ENCODE results near the gene KYNU.

The KYNU gene

GRCh38 chr2:142907653-142908052 lies 30.2 kb downstream of the KYNU start (continued):
- TF ChIP-seq CREB5 (CRISPR knock-in tag; IDR thresholded peaks at IDR 0.05; ENCODE audit: low read depth) = no peak
- no peak for TF ChIP-seq BACH2 (CRISPR knock-in tag; IDR thresholded peaks at IDR 0.05; ENCODE audit: borderline replicate concordance)
- no peak for TF ChIP-seq POU6F1 (CRISPR knock-in tag; IDR thresholded peaks at IDR 0.05; ENCODE audit: borderline replicate concordance, low read depth)
- TF ChIP-seq PPARA (CRISPR knock-in tag; IDR thresholded peaks at IDR 0.05; ENCODE audit: borderline replicate concordance) = no peak

- TF ChIP-seq ESRRG (CRISPR knock-in tag; IDR thresholded peaks at IDR 0.05) = no peak
- TF ChIP-seq ZFP30 (CRISPR knock-in tag; IDR thresholded peaks at IDR 0.05) = no peak
- TF ChIP-seq BACH2 (CRISPR knock-in tag; IDR thresholded peaks at IDR 0.05; ENCODE audit: borderline replicate concordance) = no peak
- no peak for TF ChIP-seq ZFP3 (CRISPR knock-in tag; IDR thresholded peaks at IDR 0.05)
- no peak for TF ChIP-seq ZNF70 (CRISPR knock-in tag; IDR thresholded peaks at IDR 0.05)
- no peak for TF ChIP-seq RARB (CRISPR knock-in tag; IDR thresholded peaks at IDR 0.05)
- no peak for TF ChIP-seq TOX (CRISPR knock-in tag; IDR thresholded peaks at IDR 0.05; ENCODE audit: borderline replicate concordance)
- TF ChIP-seq TCF4 (CRISPR knock-in tag; IDR thresholded peaks at IDR 0.05; ENCODE audit: borderline replicate concordance) = no peak
- TF ChIP-seq CSDC2 (CRISPR knock-in tag; IDR thresholded peaks at IDR 0.05) = no peak
- TF ChIP-seq SNAI2 (CRISPR knock-in tag; IDR thresholded peaks at IDR 0.05) = no peak
- no peak for TF ChIP-seq TSHZ2 (CRISPR knock-in tag; IDR thresholded peaks at IDR 0.05)
- no peak for ATAC-seq
These were observed 37.2 kb downstream of the KYNU start for GRCh38 chr2:142914507-142915313.

- no peak for ATAC-seq
- no peak for TF ChIP-seq ZNF8 (CRISPR knock-in tag; IDR thresholded peaks at IDR 0.05)
These were observed 38.0 kb downstream of the KYNU start for GRCh38 chr2:142915502-142915901.

GRCh38 chr2:142918624-142919023 lies 41.2 kb downstream of the KYNU start:
- no peak for TF ChIP-seq GLIS3 (CRISPR knock-in tag; IDR thresholded peaks at IDR 0.05)
- TF ChIP-seq PATZ1 (CRISPR knock-in tag; IDR thresholded peaks at IDR 0.05; ENCODE audit: borderline replicate concordance) = no peak
- TF ChIP-seq ISL1 (CRISPR knock-in tag; IDR thresholded peaks at IDR 0.05) = peak; percentile 62
- ATAC-seq = no peak

- ATAC-seq = no peak
- TF ChIP-seq ZFP30 (CRISPR knock-in tag; IDR thresholded peaks at IDR 0.05) (no peak), ARNTL (CRISPR knock-in tag; IDR thresholded peaks at IDR 0.05; ENCODE audit: borderline replicate concordance, low read depth) (no peak), TSHZ2 (CRISPR knock-in tag; IDR thresholded peaks at IDR 0.05) (no peak), GLIS3 (CRISPR knock-in tag; IDR thresholded peaks at IDR 0.05) (no peak), OSR1 (CRISPR knock-in tag; IDR thresholded peaks at IDR 0.05) (no peak)
These were observed 43.1 kb downstream of the KYNU start for GRCh38 chr2:142920571-142920970.
